Kidney (tissue), 14 donors: Measurements from ENCODE around the gene GABRB1. TPM values are rescaled to one million over a fixed set of nuclear protein-coding genes. Genes with fewer than 3 reads are reported as not detected.

Experiments
- DNase-seq, 5 donors: peaks; one replicate each; pipeline ENCODE4 v3.0.0-alpha.2; 2013 to 2020
- FAIRE-seq: peaks from 2 replicates; lab custom pipeline; 2012; peaks lifted over from hg19 to GRCh38; lab: Jason Lieb, UNC
- H3K27ac ChIP-seq, 2 donors: one replicate each; pipeline ENCODE4 v1.7.0; 2013; ENCODE audit warnings: low read depth in 2 of 2, low read length in 2 of 2, inconsistent platforms in 1 of 2
- H3K27me3 ChIP-seq: one replicate; pipeline ENCODE4 v1.7.1; 2013; ENCODE audit warnings: low read length, inconsistent platforms; ENCODE audit not compliant: control insufficient read depth, insufficient read depth
- H3K36me3 ChIP-seq, 3 donors: one replicate each; pipeline versions ENCODE4 v1.7.0 to v1.7.1; 2013; ENCODE audit warnings: low read length in 3 of 3, control low read depth in 1 of 3, inconsistent platforms in 1 of 3; ENCODE audit not compliant: insufficient read depth in 3 of 3, control insufficient read depth in 2 of 3
- H3K4me1 ChIP-seq, 3 donors: one replicate each; pipeline versions ENCODE4 v1.7.0 to v1.7.1; 2013; ENCODE audit warnings: low read length in 3 of 3, inconsistent platforms in 1 of 3, low read depth in 1 of 3; ENCODE audit not compliant: control insufficient read depth in 2 of 3, insufficient read depth in 2 of 3
- H3K4me3 ChIP-seq, 3 donors: one replicate each; pipeline versions ENCODE4 v1.7.0 to v1.8.1; 2013; ENCODE audit warnings: low read length in 3 of 3, control low read depth in 1 of 3, inconsistent platforms in 1 of 3
- H3K9ac ChIP-seq, 3 donors: one replicate each; pipeline versions ENCODE4 v1.7.0 to v1.7.1; 2013; ENCODE audit warnings: low read length in 3 of 3, control low read depth in 1 of 3, inconsistent platforms in 1 of 3
- H3K9me3 ChIP-seq, 3 donors: one replicate each; pipeline versions ENCODE4 v1.7.0 to v1.7.1; 2013; ENCODE audit warnings: low read length in 3 of 3, control low read depth in 1 of 3, inconsistent platforms in 1 of 3; ENCODE audit not compliant: control insufficient read depth in 2 of 3, insufficient read depth in 1 of 3
- intact Hi-C: fragments of 100-400 bp; cut with DNase I; formaldehyde crosslinking; loops from one replicate; pipeline ENCODE4 v1.11.1; 2022
- polyA plus RNA-seq: library from polyadenylated mRNA; stranded (reverse); fragments of 350-450 nt; fragmentation: Illumina TruSeq; extraction: RNeasy Lipid Tissue Mini Kit (QIAGEN cat#74804); gene quantifications from one replicate; pipeline ENCODE4 v1.2.3, GENCODE V29; 2014; ENCODE audit warnings: low read depth, low replicate concordance; ENCODE audit not compliant: insufficient read depth
- total RNA-seq: library from RNA; stranded (reverse); fragmentation: NEBNext Ultra II Directional; extraction: Animal tissue kit (Norgen Biotek cat#: 25700); gene quantifications from one replicate; pipeline ENCODE4 v1.2.1, GENCODE V29; 2021
- TF ChIP-seq, protein P1 (sequence below): IDR thresholded peaks from 3 replicates; pipeline ENCODE4 v1.5.1; 2012; ENCODE audit warnings: mild to moderate bottlenecking, moderate library complexity, borderline replicate concordance; ENCODE audit not compliant: insufficient read depth; ENCODE audit errors: extremely low read depth
- donor health status: control.
- donor health status: control.
- donor health status: control.
- donor health status: control.
- donor health status: control.
- donor health status: DM: yes; HTN: yes; CAD: no.
- donor health status: Normal renal cell carcinoma (clear cell type).

The GABRB1 gene
- total and polyA plus RNA-seq, 2 donors from 2014 or later = 0.79 to 0.82 TPM

GRCh38 chr4:47065051-47065481, 33.7 kb downstream of the GABRB1 start:
- Histone ChIP-seq H3K9ac (no peak overlapping the region), H3K36me3 (no peaks in the 10 kb centered on the region), H3K27ac (no peak overlapping the region), H3K4me1 (no peaks in the 10 kb centered on the region), H3K9me3 (no peaks in the 10 kb centered on the region), H3K4me3 (no peak overlapping the region), H3K27me3 (no peaks in the 10 kb centered on the region)
- FAIRE-seq (no peak), DNase-seq (no peak)
- TF ChIP-seq, protein P1, sequence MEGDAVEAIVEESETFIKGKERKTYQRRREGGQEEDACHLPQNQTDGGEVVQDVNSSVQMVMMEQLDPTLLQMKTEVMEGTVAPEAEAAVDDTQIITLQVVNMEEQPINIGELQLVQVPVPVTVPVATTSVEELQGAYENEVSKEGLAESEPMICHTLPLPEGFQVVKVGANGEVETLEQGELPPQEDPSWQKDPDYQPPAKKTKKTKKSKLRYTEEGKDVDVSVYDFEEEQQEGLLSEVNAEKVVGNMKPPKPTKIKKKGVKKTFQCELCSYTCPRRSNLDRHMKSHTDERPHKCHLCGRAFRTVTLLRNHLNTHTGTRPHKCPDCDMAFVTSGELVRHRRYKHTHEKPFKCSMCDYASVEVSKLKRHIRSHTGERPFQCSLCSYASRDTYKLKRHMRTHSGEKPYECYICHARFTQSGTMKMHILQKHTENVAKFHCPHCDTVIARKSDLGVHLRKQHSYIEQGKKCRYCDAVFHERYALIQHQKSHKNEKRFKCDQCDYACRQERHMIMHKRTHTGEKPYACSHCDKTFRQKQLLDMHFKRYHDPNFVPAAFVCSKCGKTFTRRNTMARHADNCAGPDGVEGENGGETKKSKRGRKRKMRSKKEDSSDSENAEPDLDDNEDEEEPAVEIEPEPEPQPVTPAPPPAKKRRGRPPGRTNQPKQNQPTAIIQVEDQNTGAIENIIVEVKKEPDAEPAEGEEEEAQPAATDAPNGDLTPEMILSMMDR = no peak
- intact Hi-C loops = no loop called here

DNA sequence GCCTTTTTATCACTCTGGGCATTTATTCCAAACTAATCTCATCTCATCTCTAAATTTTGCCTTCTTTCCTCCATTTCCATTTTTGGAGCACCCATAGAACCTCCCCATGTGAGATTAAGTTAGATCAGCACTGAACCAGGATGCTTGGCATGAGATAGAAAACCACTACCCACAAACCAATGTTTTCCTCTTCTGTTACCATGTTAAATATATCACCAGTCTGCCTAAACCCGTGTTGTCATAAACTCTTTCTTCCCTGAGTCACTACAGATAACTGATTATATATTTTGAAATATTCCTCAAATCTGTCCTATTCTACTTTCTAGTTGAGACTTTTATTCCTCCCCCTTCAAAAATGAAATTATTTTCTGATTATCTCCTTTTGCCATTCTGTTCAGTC, 37.6 kb downstream of the GABRB1 start:
- intact Hi-C loops = no loop called here
- no peak overlapping the region for H3K4me3 ChIP-seq
- H3K4me1 ChIP-seq = no peaks in the 10 kb centered on the region
- FAIRE-seq (no peak), DNase-seq (no peak)
- no peaks in the 10 kb centered on the region for H3K27me3 ChIP-seq
- H3K27ac ChIP-seq = no peak overlapping the region
- no peak overlapping the region for H3K9ac ChIP-seq
- H3K9me3 ChIP-seq = no peaks in the 10 kb centered on the region
- no peaks in the 10 kb centered on the region for H3K36me3 ChIP-seq
- TF ChIP-seq, protein P1 = no peak

DNA sequence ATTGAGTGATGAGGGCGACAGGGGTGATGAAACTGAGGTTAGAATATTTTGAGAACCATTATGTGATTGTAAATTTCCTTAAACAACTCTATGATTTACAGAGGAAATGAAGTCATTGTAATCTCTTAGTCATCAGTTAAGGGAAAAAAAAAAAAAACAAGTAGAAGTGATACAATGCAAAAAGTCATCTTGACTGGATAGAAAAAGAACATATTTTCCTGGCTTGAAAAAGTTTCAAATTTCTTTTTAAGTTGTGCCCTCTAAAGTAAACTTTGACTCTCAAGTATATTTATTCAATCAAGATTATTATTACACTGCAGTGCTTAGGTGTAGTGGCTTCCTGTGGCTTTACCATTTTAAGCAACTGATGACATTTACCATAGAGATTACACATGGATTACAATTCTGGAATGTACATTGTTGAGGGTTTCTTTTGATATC, 40.6 kb downstream of the GABRB1 start:
- DNase-seq = no peak
- Histone ChIP-seq H3K36me3 (no peaks in the 10 kb centered on the region), H3K27ac (no peak overlapping the region), H3K4me3 (no peak overlapping the region), H3K9me3 (no peaks in the 10 kb centered on the region), H3K9ac (no peak overlapping the region), H3K4me1 (no peaks in the 10 kb centered on the region), H3K27me3 (no peaks in the 10 kb centered on the region)
- TF ChIP-seq, protein P1 = no peak
- FAIRE-seq = no peak
- intact Hi-C loops = no loop called here

DNA sequence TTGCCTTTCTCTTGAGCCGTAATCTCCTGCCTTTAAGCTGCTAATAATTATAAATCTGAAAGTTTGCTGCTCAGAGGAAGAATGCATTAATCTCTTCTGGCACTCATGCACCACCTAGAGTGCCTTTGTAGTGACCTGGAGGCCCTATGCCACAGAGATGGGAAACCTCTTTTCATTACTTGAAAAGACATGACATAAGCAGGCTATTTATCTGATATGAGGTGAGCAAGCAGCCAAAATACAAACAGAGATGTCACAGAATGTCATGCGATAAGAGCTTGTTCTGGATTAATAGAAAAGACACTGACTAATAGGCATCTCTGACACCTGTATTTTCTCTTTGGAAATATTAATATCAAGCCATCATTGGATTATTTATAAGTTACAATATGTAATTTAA, 42.3 kb downstream of the GABRB1 start:
- DNase-seq (no peak), FAIRE-seq (no peak)
- no peaks in the 10 kb centered on the region for H3K4me1 ChIP-seq
- no peak overlapping the region for H3K9ac ChIP-seq
- no peak overlapping the region for H3K27ac ChIP-seq
- TF ChIP-seq, protein P1 = no peak
- intact Hi-C loops = no loop called here
- no peaks in the 10 kb centered on the region for H3K36me3 ChIP-seq
- no peaks in the 10 kb centered on the region for H3K27me3 ChIP-seq
- H3K4me3 ChIP-seq = no peak overlapping the region
- no peaks in the 10 kb centered on the region for H3K9me3 ChIP-seq
